ENCODE data around the gene KRTAP2-2.

Gene KRTAP2-2

GRCh38 chr17:41026715-41027471, 28.1 kb downstream of the KRTAP2-2 start, which contains the start of gene KRTAP1-5:
TSS of gene KRTAP1-5 (minus strand) at chr17:41027208. CDS start at chr17:41027155, 53 bp downstream.
- no peak for DNase-seq

GRCh38 chr17:41024697-41025096, 30.3 kb downstream of the KRTAP2-2 start:
- DNase-seq, result no peak

GRCh38 chr17:41020336-41020735, 34.7 kb downstream of the KRTAP2-2 start:
- no peak for DNase-seq

GRCh38 chr17:41019415-41019814, 35.6 kb downstream of the KRTAP2-2 start:
- no peak for DNase-seq

GRCh38 chr17:41018541-41018940, 36.5 kb downstream of the KRTAP2-2 start:
- no peak for DNase-seq

GRCh38 chr17:41016578-41017215, 38.3 kb downstream of the KRTAP2-2 start:
- DNase-seq, result no peak

GRCh38 chr17:41015454-41015853, 39.6 kb downstream of the KRTAP2-2 start:
- DNase-seq, result no peak

GRCh38 chr17:41013606-41014005, 41.4 kb downstream of the KRTAP2-2 start:
- DNase-seq, result no peak

GRCh38 chr17:41013181-41013580, 41.8 kb downstream of the KRTAP2-2 start:
- no peak for DNase-seq

GRCh38 chr17:41012326-41013120, 42.5 kb downstream of the KRTAP2-2 start:
- no peak for DNase-seq

GRCh38 chr17:41010441-41010840, 44.6 kb downstream of the KRTAP2-2 start:
- no peak for DNase-seq

- DNase-seq, result no peak
Observed at GRCh38 chr17:41009936-41010335, 45.1 kb downstream of the KRTAP2-2 start.

- no peak for DNase-seq
Observed at GRCh38 chr17:41009301-41009760, 45.7 kb downstream of the KRTAP2-2 start.

- no peak for DNase-seq
Observed at GRCh38 chr17:41008811-41009210, 46.2 kb downstream of the KRTAP2-2 start, which contains the start of gene KRTAP3-1. TSS of gene KRTAP3-1 (minus strand) at chr17:41009128. CDS start at chr17:41009074, 54 bp downstream.

Measured in nucleus accumbens (tissue), 56 donors.